ENCODE results near the gene PSMD12.

PSMD12 gene

DNA sequence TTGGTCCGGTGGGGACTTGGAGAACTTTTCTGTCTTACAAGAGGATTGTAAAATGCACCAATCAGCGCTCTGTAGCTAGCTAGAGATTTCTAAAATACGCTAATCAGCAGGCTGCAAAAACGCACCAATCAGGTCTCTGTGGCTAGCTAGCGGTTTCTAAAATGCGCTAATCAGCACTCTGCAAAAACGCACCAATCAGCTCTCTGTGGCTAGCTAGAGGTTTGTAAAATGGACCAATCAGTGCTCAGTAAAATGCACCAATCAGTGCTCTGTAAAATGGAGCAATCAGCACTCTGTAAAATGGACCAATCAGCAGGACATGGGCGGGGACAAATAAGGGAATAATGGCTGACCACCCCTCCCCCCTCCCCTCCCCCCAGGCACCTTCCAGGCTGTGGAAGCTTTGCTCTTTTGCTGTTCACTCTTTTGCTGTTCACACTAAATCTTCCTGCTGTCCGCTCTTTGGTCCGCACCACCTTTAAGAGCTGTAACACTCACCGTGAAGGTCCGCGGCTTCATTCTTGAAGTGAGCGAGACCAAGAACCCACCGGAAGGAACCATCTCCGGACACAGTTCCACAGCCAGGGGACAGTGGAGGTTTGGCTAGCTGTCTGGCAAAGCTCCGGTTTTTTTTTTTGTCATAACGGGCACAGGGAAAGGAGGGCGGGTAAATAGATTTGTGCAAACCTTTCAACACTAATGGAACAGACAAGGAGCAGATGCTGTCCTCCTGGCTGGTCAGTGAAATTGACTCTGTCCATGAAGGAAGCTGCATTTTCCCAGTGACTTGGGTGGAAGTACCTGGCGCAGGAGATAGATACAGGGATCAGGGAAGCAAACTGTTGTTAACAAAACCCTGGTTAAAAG, 19.0 kb upstream of the PSMD12 start:
- DNase-seq, result no peak

- no peak for DNase-seq
Measured at GRCh38 chr17:67381929-67382257, 15.5 kb upstream of the PSMD12 start.

GRCh38 chr17:67379251-67379630, 12.9 kb upstream of the PSMD12 start:
- DNase-seq, result no peak

GRCh38 chr17:67378454-67379250, 12.3 kb upstream of the PSMD12 start:
- peak; percentile 72 to 74 for DNase-seq

DNA sequence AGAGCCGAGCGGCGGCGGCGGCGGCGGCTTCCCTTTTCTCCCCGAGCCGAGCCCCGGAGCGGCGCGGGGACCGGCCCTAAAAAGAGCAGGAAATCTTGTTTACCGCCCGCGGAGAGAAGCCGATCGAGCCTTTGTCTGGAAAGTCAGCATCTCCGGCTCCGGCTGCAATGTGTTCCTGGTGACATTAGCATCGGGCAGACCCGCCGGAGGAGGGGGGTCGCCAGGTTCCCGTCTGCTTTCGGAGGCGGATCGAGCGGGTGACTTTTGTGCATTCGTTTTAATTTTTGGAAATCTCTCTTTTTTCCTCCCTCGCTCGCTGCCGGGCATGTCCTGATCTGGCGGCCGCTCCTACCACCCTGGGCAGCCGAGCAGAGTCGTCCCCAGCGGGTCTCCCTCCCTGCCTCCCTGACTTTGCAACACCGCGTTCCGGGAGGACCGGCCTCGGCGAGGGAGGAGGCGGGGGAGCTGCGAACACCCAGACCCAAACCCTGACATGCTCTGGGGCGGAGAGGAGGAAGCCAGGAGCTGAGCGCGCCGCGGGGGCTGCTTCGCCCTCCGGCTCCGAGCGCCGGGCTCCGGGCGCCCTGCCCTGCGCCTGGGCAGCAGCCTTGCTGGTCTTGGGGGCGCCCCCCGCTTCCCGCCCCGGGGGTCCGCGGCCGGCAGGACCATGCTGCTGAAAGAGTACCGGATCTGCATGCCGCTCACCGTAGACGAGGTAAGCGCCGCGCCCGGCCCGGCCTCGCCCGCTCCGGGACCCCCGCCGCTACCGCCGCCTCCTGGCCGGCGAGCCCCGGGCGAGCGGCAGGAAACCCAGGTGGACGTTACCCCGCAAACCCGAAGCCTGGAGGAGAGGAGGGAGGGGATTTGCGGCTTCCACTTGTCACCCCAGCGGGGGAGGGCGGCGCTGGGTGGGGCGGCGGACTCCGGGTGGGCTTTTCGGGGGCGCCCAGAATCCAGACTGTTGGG, 11.4 kb upstream of the PSMD12 start:
- peak; percentile 17 to 28 for DNase-seq

DNA sequence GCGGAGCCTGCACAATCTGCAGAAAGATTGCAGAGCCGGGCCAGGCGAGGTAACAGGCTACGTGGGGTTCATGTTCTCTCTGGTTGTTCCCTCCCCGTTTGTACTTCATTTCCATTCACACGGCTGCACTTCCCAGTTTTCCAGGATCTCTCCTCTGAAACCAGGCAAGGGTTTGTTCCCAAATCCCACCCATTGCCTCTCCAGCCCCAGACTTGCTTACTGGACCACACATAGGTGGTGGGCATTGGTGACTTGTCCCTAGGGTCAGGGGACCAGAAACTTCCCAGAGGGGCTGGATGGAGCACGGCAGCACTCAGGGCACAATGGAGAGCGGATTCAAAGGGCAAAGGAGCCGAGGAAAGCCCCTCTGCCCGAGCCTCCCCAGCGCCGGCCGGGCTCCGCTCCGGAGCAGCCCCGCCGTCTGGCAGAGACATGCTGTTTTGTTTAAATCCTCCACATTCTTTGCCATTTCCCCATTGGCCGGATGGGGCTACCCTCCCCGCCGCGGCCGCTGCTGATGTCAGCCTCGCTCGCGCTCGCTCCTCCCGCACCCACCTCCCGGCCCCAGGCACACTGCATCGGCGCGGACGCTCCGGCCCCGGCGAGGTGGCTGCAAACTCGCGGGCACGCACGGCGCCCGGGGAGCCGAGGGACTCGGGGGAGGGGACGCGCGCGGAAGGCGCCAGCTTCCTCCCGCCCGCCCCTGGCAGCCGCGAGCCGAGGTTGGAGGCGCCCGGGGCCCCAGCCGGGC, 10.5 kb upstream of the PSMD12 start, which contains the start of gene PITPNC1:
Gene PITPNC1, plus strand, starts transcription at position 545 of the 751 bp plus-strand sequence.
- DNase-seq, result peak; percentile 75 to 79

DNA sequence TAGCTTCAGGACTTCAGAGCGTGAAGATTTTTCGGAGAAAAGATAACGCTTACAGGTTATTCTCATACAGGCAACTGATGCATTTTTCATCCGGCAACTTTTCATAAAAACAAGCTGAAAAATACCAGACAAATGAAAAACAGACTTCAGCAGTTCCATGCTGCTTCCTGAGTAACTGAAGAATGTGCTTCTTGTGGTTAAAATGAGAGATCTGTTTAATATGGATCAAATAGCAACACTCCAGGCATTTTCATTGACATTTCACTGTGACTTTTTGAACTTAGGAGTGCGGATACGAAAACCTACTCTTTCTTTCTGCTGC, 10.0 kb upstream of the PSMD12 start:
- no peak for DNase-seq

DNA sequence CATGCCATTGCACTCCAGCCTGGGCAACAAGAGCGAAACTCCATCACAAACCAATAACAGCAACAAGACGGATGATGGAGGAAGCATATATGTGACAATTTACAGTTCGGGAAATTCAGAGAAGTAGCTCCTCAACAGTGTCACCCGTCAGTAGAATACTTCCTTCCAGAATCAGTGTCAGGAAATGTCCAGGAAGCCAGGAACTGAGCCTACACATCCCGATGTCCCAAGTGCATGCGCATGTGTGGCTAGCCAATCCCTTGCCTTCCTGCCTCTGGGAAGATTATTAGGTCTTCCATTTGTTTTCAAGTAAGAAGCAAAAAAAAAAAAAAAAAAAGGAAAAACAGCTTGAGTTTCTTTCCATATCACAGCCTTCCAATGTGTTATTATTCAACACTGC, 9.3 kb upstream of the PSMD12 start:
- no peak for DNase-seq

DNA sequence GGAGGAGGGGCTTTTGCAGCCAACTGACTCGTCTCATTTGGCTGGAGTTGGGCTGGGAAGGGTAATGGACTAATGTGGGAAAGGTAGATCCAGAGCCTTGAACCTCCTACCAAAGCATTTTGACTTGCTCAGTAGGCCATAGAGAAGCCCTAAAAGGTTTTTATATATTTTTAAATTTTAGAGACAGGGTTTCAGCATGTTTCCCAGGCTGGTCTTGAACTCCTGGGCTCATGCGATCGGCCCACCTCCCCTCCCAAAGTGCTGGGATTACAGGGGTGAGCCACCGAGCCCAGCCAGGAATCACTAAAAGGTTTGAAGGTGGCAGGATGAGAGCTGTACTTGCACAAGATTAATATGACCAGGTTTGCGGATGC, 8.7 kb upstream of the PSMD12 start:
- DNase-seq, result no peak

DNA sequence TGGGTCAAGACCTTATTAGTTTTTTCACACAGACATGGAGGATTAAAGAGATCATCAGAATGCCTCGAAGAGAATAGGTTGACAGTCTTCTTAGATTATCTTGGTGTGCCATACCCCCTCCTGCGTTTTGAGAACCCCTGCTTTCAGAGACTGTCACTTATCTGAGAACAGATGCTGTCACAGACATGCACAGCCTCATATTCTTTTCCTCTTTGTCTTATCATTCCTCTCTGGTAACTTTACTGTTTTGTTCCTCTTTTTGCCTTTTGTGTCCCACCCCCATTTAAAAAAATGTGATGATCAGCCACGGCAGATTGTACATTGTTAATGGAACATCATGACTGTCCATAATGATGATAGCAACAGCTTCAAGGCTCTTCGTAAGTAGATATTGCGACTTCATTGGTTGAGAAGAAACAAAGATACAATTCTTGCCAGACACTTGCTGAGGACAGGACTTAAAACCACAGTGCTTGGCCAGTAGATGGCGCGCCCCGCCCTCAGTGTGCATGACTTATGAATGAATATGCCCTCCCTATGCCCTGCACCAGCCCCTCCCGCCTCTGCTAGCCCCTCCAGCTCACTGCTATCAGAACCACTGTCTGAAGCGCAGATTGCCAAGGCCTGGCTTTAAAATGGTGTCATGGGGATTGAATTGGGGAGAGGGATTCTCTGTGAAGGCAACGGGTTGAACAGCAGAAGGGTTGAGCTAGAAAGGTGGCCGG, 8.1 kb upstream of the PSMD12 start:
- peak; percentile 65 to 85 for DNase-seq

- no peak for DNase-seq
Measured at GRCh38 chr17:67372751-67373150, 6.4 kb upstream of the PSMD12 start.

DNA sequence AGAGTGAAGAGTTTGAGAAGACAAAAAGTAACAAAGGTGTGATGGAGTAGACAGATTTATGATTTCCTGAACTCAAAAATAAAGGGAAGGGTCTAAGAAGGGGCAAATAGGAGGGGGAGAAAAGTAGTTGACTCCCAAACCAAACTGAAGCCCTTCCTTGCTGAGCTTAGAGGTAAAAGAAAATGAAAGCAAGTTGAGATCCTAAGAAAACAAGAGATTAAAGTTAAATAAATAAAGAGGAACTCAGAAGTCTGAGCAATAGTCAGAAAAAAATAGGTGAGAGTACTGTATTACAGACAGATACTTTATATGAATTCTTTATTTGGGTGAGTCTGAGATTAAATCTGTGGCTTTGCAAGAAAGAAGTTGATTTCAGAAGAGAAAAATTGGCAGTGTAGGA, 3.3 kb upstream of the PSMD12 start:
- DNase-seq, result no peak

GRCh38 chr17:67365738-67366192, 612 bp downstream of the PSMD12 start:
- DNase-seq, result no peak

GRCh38 chr17:67364847-67365737, 1.3 kb downstream of the PSMD12 start:
- DNase-seq, result no peak

DNA sequence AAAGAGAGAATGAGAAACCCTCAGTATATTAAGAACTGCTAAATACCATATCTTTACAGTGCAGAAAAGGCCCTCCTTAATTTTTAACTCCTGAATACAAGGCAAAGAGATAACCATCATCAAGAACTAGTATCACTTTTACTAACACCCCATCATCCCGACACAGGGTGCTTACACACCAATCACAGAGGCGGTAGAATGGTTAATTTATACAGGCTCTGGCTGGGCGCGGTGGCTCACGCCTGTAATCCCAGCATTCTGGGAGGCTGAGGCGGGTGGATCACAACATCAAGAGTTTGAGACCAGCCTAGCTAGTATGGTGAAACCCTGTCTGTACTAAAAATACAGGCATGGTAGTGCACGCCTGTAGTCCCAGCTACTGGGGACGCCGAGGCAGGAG, 4.2 kb downstream of the PSMD12 start:
- DNase-seq, result no peak

GRCh38 chr17:67360880-67361279, 5.5 kb downstream of the PSMD12 start:
- no peak for DNase-seq

DNA sequence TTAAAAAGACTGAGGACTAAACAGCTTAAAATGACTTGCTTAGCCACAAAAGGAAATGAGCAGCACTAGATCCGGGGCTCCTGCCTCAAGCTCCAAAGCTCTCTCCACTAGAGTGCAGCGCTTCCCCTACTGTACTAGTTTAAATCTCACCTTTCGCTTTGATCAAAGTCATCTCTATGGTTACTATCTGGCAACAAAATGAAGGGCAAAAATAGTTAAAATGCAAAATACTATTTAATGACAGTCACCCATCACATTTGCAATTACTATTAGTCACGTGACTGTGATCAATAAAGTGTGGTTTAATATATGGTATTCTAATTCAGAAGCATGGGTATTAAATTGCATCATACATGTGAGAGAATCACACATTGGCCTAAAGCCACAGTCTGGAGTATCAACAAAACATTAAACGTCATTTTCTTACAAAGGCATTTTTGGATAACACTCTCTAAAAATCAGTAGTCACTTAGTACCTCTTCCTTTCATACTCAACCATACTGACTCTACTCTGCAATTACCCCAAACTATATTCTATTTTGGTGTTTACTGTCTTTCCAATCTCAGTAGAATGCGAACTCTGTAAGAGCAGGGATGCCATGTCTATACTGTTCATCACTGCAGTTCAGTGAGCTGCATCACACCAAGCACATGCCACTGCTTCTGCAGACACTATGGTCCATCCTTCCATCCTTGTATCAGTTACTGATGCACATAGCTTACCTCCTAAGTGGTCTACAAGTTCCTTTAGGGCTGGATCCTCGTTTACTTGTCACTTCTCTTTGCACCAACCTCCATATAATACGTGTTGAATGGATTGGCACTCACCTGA, 6.2 kb downstream of the PSMD12 start:
- peak in 1 of 2 experiments; percentile 5 for DNase-seq

GRCh38 chr17:67358612-67359011, 7.8 kb downstream of the PSMD12 start:
- no peak for DNase-seq

DNA sequence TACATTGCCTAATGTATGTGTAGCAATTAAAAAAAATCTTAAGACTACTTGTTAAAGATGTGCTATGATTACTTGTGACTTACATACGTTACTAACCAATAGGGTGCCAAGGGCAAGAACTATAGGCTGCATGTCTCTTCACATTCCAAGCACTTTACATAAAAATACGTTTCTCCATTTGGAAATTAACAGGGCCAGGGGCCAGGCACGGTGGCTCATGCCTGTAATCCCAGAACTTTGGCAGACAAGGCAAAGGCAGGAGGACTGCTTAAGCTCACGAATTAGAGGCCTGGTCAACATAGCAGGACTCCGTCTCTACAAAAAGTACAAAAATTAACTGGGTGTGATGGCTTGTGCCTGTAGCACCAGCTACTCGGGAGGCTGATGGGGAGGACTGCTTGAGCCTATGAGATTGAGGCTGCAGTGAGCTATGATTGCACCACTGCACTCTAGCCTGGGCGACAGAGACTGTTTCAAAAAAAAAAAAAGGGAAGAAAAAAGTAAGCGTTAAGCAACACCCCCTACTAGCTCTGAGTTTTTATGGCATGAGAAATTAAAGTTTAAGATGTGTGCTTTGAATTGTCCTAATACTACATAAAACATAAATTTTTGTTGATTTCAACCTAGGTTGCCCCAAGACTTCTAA, 12.3 kb downstream of the PSMD12 start:
- no peak for DNase-seq

Measured in SHP77 (cell line).